ENCODE measurements around the gene HSP90AA1. TPM values are rescaled to one million over a fixed set of nuclear protein-coding genes. Genes with fewer than 3 reads are reported as not detected.

HSP90AA1 gene
- total RNA-seq, 2 experiments from 2014 or later: 294 to 704 TPM

- H3K4me2 ChIP-seq (ENCODE audit: low read length): no peak overlapping the region
- H3K9me3 ChIP-seq (ENCODE audit: low read length): no peaks in the 10 kb centered on the region
- no peak for DNase-seq (ENCODE audit: low spot score)
- ChIA-PET POLR2A (no interaction called here), CTCF (ENCODE audit: unreplicated experiment) (no interaction called here)
- no peaks in the 10 kb centered on the region for H3K79me2 ChIP-seq (ENCODE audit: insufficient read depth, low read depth, low read length)
- H3K9me2 ChIP-seq (ENCODE audit: insufficient read depth, low read length): no peaks in the 10 kb centered on the region
- H3K27ac ChIP-seq (ENCODE audit: low read depth, low read length, poor library complexity, severe bottlenecking): no peak overlapping the region
- H3K4me1 ChIP-seq (ENCODE audit: insufficient read depth, low read length, poor library complexity, severe bottlenecking): no peaks in the 10 kb centered on the region
- peaks cover 21% of the 10 kb centered on the region for H3K36me3 ChIP-seq (ENCODE audit: insufficient read depth, low read length)
- no peaks in the 10 kb centered on the region for H4K20me1 ChIP-seq (ENCODE audit: insufficient read depth, low read length)
- no peak for TF ChIP-seq EZH2phosphoT487 (IDR thresholded peaks at IDR 0.05; ENCODE audit: borderline replicate concordance, low read depth, low read length)
- TF ChIP-seq CTCF (conservative IDR thresholded peaks at IDR 0.05; ENCODE audit: low read length): no peak
- no peak overlapping the region for H3K4me3 ChIP-seq (ENCODE audit: low read depth, low read length, poor library complexity, severe bottlenecking)
- intact Hi-C loops (cut with micrococcal nuclease; ENCODE audit: unreplicated experiment): no loop called here
- no peak overlapping the region for H2AFZ ChIP-seq (ENCODE audit: low read length)
- no TSS peak for BruUV-seq (replicated peaks)
Observed at GRCh38 chr14:102056694-102057442, 30.0 kb downstream of the HSP90AA1 start.

- H2AFZ ChIP-seq (ENCODE audit: low read length): no peak overlapping the region
- BruUV-seq (replicated peaks): no TSS peak
- no peaks in the 10 kb centered on the region for H3K9me2 ChIP-seq (ENCODE audit: insufficient read depth, low read length)
- POLR2A ChIA-PET: no interaction called here
- intact Hi-C loops (cut with micrococcal nuclease; ENCODE audit: unreplicated experiment): no loop called here
- no peaks in the 10 kb centered on the region for H3K4me1 ChIP-seq (ENCODE audit: insufficient read depth, low read length, poor library complexity, severe bottlenecking)
- no peak overlapping the region for H3K4me3 ChIP-seq (ENCODE audit: low read depth, low read length, poor library complexity, severe bottlenecking)
- TF ChIP-seq CTCF (conservative IDR thresholded peaks at IDR 0.05; ENCODE audit: low read length): no peak
- TF ChIP-seq EZH2phosphoT487 (IDR thresholded peaks at IDR 0.05; ENCODE audit: borderline replicate concordance, low read depth, low read length): no peak
- H3K27ac ChIP-seq (ENCODE audit: low read depth, low read length, poor library complexity, severe bottlenecking): no peak overlapping the region
- no peak for DNase-seq (ENCODE audit: low spot score)
- CTCF ChIA-PET (ENCODE audit: unreplicated experiment): no interaction called here
- H4K20me1 ChIP-seq (ENCODE audit: insufficient read depth, low read length): no peaks in the 10 kb centered on the region
- H3K79me2 ChIP-seq (ENCODE audit: insufficient read depth, low read depth, low read length): no peaks in the 10 kb centered on the region
- H3K36me3 ChIP-seq (ENCODE audit: insufficient read depth, low read length): peaks cover 34% of the 10 kb centered on the region
- no peaks in the 10 kb centered on the region for H3K9me3 ChIP-seq (ENCODE audit: low read length)
- no peak overlapping the region for H3K4me2 ChIP-seq (ENCODE audit: low read length)
Observed at GRCh38 chr14:102055181-102055901, 31.5 kb downstream of the HSP90AA1 start.

GRCh38 chr14:102052522-102052921 is 34.3 kb downstream of the HSP90AA1 start:
- no peak overlapping the region for H2AFZ ChIP-seq (ENCODE audit: low read length)
- H3K27ac ChIP-seq (ENCODE audit: low read depth, low read length, poor library complexity, severe bottlenecking): no peak overlapping the region
- no peaks in the 10 kb centered on the region for H3K4me1 ChIP-seq (ENCODE audit: insufficient read depth, low read length, poor library complexity, severe bottlenecking)
- H3K4me2 ChIP-seq (ENCODE audit: low read length): no peak overlapping the region
- TF ChIP-seq EZH2phosphoT487 (IDR thresholded peaks at IDR 0.05; ENCODE audit: borderline replicate concordance, low read depth, low read length): no peak
- TF ChIP-seq CTCF (conservative IDR thresholded peaks at IDR 0.05; ENCODE audit: low read length): no peak
- no peaks in the 10 kb centered on the region for H3K9me2 ChIP-seq (ENCODE audit: insufficient read depth, low read length)
- intact Hi-C loops (cut with micrococcal nuclease; ENCODE audit: unreplicated experiment): no loop called here
- H3K36me3 ChIP-seq (ENCODE audit: insufficient read depth, low read length): peaks cover 63% of the 10 kb centered on the region
- H3K9me3 ChIP-seq (ENCODE audit: low read length): no peaks in the 10 kb centered on the region
- BruUV-seq (replicated peaks): no TSS peak
- H4K20me1 ChIP-seq (ENCODE audit: insufficient read depth, low read length): no peaks in the 10 kb centered on the region
- no peak for DNase-seq (ENCODE audit: low spot score)
- POLR2A ChIA-PET: interaction anchor here (1.1 kb wide), 2 partner anchors 10 to 85 kb away, joined by 3 to 4 read pairs; no protein-coding TSS in a partner anchor
- no peak overlapping the region for H3K4me3 ChIP-seq (ENCODE audit: low read depth, low read length, poor library complexity, severe bottlenecking)
- no peaks in the 10 kb centered on the region for H3K79me2 ChIP-seq (ENCODE audit: insufficient read depth, low read depth, low read length)
- CTCF ChIA-PET (ENCODE audit: unreplicated experiment): no interaction called here
